Erythroblast (primary cell): ENCODE data around the gene TRIM9.

Source experiments
- GATA1 ChIP-seq: IDR thresholded peaks from 2 replicates; pipeline ENCODE4 v1.6.1; 2011; ENCODE audit warnings: low read depth, mild to moderate bottlenecking, control low read depth, low read length, moderate library complexity
- POLR2A ChIP-seq: IDR thresholded peaks from 2 replicates; pipeline ENCODE4 v1.6.1; 2011; ENCODE audit warnings: mild to moderate bottlenecking, low read length

GRCh38 chr14:50985859-50986331 is 109.0 kb downstream of the TRIM9 start:
- no peak for TF ChIP-seq POLR2A
- no peak for TF ChIP-seq GATA1
